ENCODE measurements around the gene DUSP15. TPM values are rescaled to one million over a fixed set of nuclear protein-coding genes. Genes with fewer than 3 reads are reported as not detected.

The DUSP15 gene
- total RNA-seq, 1 experiment from 2014 or later, result not detected

DNA sequence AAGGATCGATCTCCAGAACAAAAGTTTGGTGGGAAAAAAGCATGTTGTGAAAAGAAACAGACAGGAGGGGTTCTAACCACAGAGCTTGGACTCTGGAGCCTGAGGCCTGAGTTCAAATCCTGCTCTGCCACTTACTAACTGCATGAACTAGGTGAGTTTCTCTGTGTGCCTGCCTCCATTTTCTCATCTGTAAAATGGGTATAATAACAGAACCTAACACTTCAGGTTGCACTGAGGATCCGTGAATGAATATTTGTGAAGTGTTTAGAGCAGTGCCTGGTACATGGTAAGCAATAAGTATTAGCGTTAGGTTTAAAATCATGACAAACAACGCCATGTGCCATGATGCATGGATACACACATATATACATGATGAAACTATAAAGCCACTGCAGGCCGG is 36.7 kb upstream of the DUSP15 start (continued):
- TF ChIP-seq, protein P1, sequence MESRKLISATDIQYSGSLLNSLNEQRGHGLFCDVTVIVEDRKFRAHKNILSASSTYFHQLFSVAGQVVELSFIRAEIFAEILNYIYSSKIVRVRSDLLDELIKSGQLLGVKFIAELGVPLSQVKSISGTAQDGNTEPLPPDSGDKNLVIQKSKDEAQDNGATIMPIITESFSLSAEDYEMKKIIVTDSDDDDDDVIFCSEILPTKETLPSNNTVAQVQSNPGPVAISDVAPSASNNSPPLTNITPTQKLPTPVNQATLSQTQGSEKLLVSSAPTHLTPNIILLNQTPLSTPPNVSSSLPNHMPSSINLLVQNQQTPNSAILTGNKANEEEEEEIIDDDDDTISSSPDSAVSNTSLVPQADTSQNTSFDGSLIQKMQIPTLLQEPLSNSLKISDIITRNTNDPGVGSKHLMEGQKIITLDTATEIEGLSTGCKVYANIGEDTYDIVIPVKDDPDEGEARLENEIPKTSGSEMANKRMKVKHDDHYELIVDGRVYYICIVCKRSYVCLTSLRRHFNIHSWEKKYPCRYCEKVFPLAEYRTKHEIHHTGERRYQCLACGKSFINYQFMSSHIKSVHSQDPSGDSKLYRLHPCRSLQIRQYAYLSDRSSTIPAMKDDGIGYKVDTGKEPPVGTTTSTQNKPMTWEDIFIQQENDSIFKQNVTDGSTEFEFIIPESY (IDR thresholded peaks at IDR 0.05; ENCODE audit: extremely low read depth, insufficient replicate concordance, low read length), result no peak

DNA sequence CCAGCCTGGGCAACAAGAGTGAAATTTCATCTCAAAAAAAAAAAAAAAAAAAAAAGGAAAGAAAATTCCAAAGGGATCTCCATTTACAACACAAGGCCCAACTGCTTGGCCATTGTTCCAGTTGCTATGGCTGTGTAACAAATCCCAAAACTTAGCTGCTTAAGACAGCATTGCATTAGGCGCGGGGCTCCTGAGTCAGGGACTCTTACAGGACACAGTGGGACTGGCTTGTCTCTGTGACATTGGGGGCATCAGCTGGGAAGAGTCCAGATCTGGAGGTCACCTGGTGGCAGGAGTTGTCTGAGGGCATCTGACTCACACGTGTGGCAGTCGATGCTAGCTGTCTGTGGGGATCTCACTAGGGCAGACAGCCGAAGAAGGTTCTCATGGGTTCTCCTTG is 35.7 kb upstream of the DUSP15 start:
- DNase-seq (ENCODE audit: low read depth, low spot score), result no peak
- CTCF ChIA-PET, result no interaction called here
- Histone ChIP-seq H3K27ac (ENCODE audit: low read depth, low read length) (no peak overlapping the region), H3K9me2 (ENCODE audit: insufficient read depth) (no peaks in the 10 kb centered on the region), H3K4me3 (replicated peaks in 1 of 2; ENCODE audit: low read depth in 1 of 2, low read length in 2 of 2) (no peak overlapping the region), H3K27me3 (ENCODE audit: insufficient read depth, low read length) (no peaks in the 10 kb centered on the region), H3K9ac (ENCODE audit: low read length) (no peak overlapping the region), H3K4me1 (ENCODE audit: control insufficient read depth in 1 of 2, insufficient read depth in 2 of 2, low read length in 2 of 2) (no peaks in the 10 kb centered on the region), H2AFZ (ENCODE audit: low read depth, low read length, poor library complexity, severe bottlenecking) (no peak overlapping the region), H3K4me2 (ENCODE audit: low read length) (no peak overlapping the region), H3K9me3 (ENCODE audit: control insufficient read depth in 1 of 2, insufficient read depth in 1 of 2, low read depth in 1 of 2, low read length in 2 of 2) (no peaks in the 10 kb centered on the region), H3K79me2 (ENCODE audit: insufficient read depth, low read length) (no peaks in the 10 kb centered on the region), H4K20me1 (ENCODE audit: insufficient read depth) (no peaks in the 10 kb centered on the region), H3K36me3 (ENCODE audit: control insufficient read depth in 1 of 2, insufficient read depth in 2 of 2, low read length in 2 of 2) (no peaks in the 10 kb centered on the region)
- BruUV-seq (replicated peaks), result no TSS peak
- no peak for TF ChIP-seq REST (IDR thresholded peaks at IDR 0.05; ENCODE audit: low read depth)
- TF ChIP-seq TCF7L2 (IDR thresholded peaks at IDR 0.05; ENCODE audit: borderline replicate concordance, extremely low read depth, insufficient read depth, insufficient read length), result no peak
- no peak for TF ChIP-seq EGR1 (IDR thresholded peaks at IDR 0.05; ENCODE audit: low read depth)
- no peak for TF ChIP-seq JUND (IDR thresholded peaks at IDR 0.05)
- TF ChIP-seq, protein P2, sequence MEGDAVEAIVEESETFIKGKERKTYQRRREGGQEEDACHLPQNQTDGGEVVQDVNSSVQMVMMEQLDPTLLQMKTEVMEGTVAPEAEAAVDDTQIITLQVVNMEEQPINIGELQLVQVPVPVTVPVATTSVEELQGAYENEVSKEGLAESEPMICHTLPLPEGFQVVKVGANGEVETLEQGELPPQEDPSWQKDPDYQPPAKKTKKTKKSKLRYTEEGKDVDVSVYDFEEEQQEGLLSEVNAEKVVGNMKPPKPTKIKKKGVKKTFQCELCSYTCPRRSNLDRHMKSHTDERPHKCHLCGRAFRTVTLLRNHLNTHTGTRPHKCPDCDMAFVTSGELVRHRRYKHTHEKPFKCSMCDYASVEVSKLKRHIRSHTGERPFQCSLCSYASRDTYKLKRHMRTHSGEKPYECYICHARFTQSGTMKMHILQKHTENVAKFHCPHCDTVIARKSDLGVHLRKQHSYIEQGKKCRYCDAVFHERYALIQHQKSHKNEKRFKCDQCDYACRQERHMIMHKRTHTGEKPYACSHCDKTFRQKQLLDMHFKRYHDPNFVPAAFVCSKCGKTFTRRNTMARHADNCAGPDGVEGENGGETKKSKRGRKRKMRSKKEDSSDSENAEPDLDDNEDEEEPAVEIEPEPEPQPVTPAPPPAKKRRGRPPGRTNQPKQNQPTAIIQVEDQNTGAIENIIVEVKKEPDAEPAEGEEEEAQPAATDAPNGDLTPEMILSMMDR (IDR thresholded peaks at IDR 0.05 in 2 of 3, conservative IDR thresholded peaks at IDR 0.05 in 1 of 3; ENCODE audit: borderline replicate concordance in 1 of 3, insufficient read depth in 1 of 3, low read depth in 2 of 3, low read length in 2 of 3), result no peak
- no peak for TF ChIP-seq CBX3 (IDR thresholded peaks at IDR 0.05; ENCODE audit: low read depth)
- TF ChIP-seq CEBPB (IDR thresholded peaks at IDR 0.05; ENCODE audit: low read depth), result no peak
- no peak for TF ChIP-seq POLR2AphosphoS5 (IDR thresholded peaks at IDR 0.05; ENCODE audit: low read depth, low read length)
- TF ChIP-seq, protein P3, sequence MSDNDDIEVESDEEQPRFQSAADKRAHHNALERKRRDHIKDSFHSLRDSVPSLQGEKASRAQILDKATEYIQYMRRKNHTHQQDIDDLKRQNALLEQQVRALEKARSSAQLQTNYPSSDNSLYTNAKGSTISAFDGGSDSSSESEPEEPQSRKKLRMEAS (IDR thresholded peaks at IDR 0.05), result no peak
- no peak for TF ChIP-seq YY1 (IDR thresholded peaks at IDR 0.05; ENCODE audit: extremely low read depth, insufficient replicate concordance, low read depth, low read length)
- TF ChIP-seq SRF (IDR thresholded peaks at IDR 0.05; ENCODE audit: low read depth), result no peak
- TF ChIP-seq EZH2phosphoT487 (IDR thresholded peaks at IDR 0.05; ENCODE audit: borderline replicate concordance), result no peak
- TF ChIP-seq EZH2 (IDR thresholded peaks at IDR 0.05), result no peak
- no peak for TF ChIP-seq POLR2A (IDR thresholded peaks at IDR 0.05; ENCODE audit: borderline replicate concordance, extremely low read depth, insufficient read depth, insufficient read length)
- POLR2A ChIA-PET, result no interaction called here
- RAD21 ChIA-PET (ENCODE audit: low non-redundant PET in 1 of 2, low total read pairs in 2 of 2, uncharacterized antibody in 2 of 2, unreplicated experiment in 2 of 2), result no interaction called here
- intact Hi-C loops (cut with micrococcal nuclease), result no loop called here
- ATAC-seq, result no peak
